Choroid plexus epithelial cell (primary cell): ENCODE measurements around the gene TAB2.

Experiments used
- DNase-seq: peaks from one replicate; pipeline ENCODE4 v3.0.0-alpha.2; 2010; ENCODE audit warnings: low read depth
- H3K4me3 ChIP-seq: 2 replicates; pipeline ENCODE4 v1.5.1; 2011; ENCODE audit warnings: low read depth, mild to moderate bottlenecking, control low read depth, low read length, moderate library complexity
- CTCF ChIP-seq: conservative IDR thresholded peaks from 2 replicates; pipeline ENCODE4 v1.5.1; 2011; ENCODE audit warnings: low read depth, mild to moderate bottlenecking, control low read depth, inconsistent platforms, low read length, moderate library complexity

Gene TAB2

GRCh38 chr6:149331871-149332270 lies 14.4 kb downstream of the TAB2 start:
- no peak for TF ChIP-seq CTCF
- no peak overlapping the region for H3K4me3 ChIP-seq
- DNase-seq = no peak

DNA sequence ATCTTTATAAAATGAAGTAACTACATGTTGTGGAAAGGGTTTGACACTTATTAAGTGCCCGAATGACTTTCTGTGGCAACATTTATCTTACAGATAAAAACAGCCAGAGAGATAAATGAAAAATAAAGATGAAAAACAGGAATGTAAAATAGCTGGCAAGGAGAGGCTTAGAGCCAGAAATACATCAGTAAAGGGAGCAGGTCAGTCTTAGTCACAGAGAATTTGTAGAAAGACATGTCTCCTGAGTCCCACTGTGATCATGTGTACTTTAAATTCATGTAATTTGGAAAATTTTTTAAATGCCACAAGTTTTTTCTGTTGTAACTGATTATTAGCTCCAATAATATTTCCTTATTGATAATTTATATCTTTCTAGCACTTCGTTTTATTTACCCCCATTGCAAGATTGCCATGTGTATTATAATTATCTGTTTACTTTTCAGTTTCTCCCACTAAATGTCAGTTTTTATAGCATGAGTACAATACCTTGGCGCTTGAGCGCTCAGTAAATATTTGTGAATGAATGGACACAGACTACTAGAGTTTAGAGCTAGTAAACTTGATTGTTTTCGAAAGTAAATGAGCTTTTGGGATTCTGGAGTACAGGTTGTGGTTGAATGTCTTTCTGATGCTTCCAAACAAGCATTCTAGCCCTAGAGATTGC lies 15.2 kb downstream of the TAB2 start:
- DNase-seq = peak; percentile 33
- H3K4me3 ChIP-seq = no peak overlapping the region
- no peak for TF ChIP-seq CTCF

- H3K4me3 ChIP-seq = no peak overlapping the region
- DNase-seq = no peak
- no peak for TF ChIP-seq CTCF
Observed at GRCh38 chr6:149333266-149333620, 15.7 kb downstream of the TAB2 start.

DNA sequence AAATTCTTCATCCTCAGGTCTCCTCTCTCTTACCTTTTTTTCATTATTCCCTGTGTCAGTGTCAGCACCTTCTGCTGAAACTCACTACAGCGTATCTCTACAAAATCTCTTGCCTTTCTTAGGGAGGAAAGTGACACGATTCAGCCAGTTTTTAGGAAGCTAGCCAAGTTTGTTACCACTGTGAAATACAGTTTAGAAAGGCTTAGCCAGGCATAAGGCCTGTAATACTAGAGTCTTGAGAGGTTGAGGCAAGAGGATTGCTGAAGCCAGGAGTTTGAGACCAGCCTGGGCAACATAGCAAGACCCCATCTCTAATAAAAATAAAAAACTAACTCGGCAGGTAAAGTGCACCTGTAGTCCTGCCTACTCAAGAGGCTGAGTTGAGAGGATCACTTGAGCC lies 16.7 kb downstream of the TAB2 start:
- H3K4me3 ChIP-seq = no peak overlapping the region
- peak; percentile 62 for DNase-seq
- no peak for TF ChIP-seq CTCF

DNA sequence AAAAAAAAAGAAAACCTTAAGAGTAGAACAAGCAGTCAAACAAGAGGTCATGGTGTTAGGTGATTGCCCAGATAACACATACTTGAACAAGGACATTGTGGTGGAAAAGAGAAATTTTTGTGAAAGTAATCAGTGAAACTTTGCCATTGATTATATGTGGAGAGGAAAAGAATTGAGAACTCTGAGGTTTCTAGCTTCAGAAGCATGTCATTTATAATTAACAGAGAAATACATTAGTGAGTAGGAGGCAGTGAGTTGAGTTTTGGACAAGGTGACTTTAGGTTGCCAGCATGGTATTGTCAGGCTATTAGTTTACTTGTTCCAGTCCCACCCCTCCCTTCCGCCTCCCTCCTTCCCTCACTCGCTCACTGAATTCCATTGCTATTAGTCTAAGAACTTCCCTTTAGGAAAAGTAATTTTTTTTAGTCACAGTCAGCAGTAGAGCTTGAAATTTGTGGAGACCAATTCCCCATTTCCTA lies 17.2 kb downstream of the TAB2 start:
- peak; percentile 75 for DNase-seq
- H3K4me3 ChIP-seq = no peak overlapping the region
- TF ChIP-seq CTCF = no peak

- H3K4me3 ChIP-seq = no peak overlapping the region
- TF ChIP-seq CTCF = no peak
- DNase-seq = peak; percentile 70
Observed at GRCh38 chr6:149335924-149336608, 18.6 kb downstream of the TAB2 start.

GRCh38 chr6:149336609-149336928 lies 19.1 kb downstream of the TAB2 start:
- TF ChIP-seq CTCF = no peak
- no peak overlapping the region for H3K4me3 ChIP-seq
- peak; percentile 41 for DNase-seq
